ENCODE data around the gene KPNA6. TPM values are rescaled to one million over a fixed set of nuclear protein-coding genes. Genes with fewer than 3 reads are reported as not detected.

KPNA6 gene
- total RNA-seq, 1 experiment from 2014 or later, result 104 TPM

GRCh38 chr1:32179443-32180185, 71.8 kb downstream of the KPNA6 start, which contains the start of gene TXLNA (continued):
- TF ChIP-seq MAX (CRISPR knock-in tag; IDR thresholded peaks at IDR 0.05) (peak; percentile 96), SMAD3 (CRISPR knock-in tag; IDR thresholded peaks at IDR 0.05; ENCODE audit: borderline replicate concordance) (peak; percentile 64; the same call in 1 of the 2 replicates), NFYB (CRISPR knock-in tag; conservative IDR thresholded peaks at IDR 0.05; ENCODE audit: low read depth) (peak; percentile 81), MLX (CRISPR knock-in tag; IDR thresholded peaks at IDR 0.05) (peak; percentile 52; the same call in 1 of the 2 replicates), USF1 (CRISPR knock-in tag; IDR thresholded peaks at IDR 0.05) (peak; percentile 40; the same call in 1 of the 2 replicates), ZSCAN18 (CRISPR knock-in tag; IDR thresholded peaks at IDR 0.05) (no peak), JUN (CRISPR knock-in tag; IDR thresholded peaks at IDR 0.05) (peak; percentile 75; the same call in 1 of the 2 replicates), RELA (CRISPR knock-in tag; IDR thresholded peaks at IDR 0.05; ENCODE audit: borderline replicate concordance) (peak; percentile 64; the same call in 1 of the 2 replicates), E2F1 (CRISPR knock-in tag; IDR thresholded peaks at IDR 0.05) (no peak), ZNF532 (CRISPR knock-in tag; IDR thresholded peaks at IDR 0.05; ENCODE audit: borderline replicate concordance) (peak; percentile 89), ZNF232 (CRISPR knock-in tag; IDR thresholded peaks at IDR 0.05) (peak; percentile 94), ZNF121 (CRISPR knock-in tag; IDR thresholded peaks at IDR 0.05) (0 out of 2 replicates have a peak, but pooled peaks have one; percentile 3), ZNF263 (CRISPR knock-in tag; IDR thresholded peaks at IDR 0.05; ENCODE audit: low read depth) (peak; percentile 55; the same call in 1 of the 2 replicates), ZBTB43 (CRISPR knock-in tag; IDR thresholded peaks at IDR 0.05) (peak; percentile 61; the same call in 1 of the 2 replicates), CREB1 (CRISPR knock-in tag; IDR thresholded peaks at IDR 0.05) (peak; percentile 44; the same call in 1 of the 2 replicates), TP53 (CRISPR knock-in tag; IDR thresholded peaks at IDR 0.05) (no peak), ZNF219 (CRISPR knock-in tag; IDR thresholded peaks at IDR 0.05; ENCODE audit: borderline replicate concordance) (peak; percentile 49; the same call in 1 of the 2 replicates), FOXK1 (CRISPR knock-in tag; IDR thresholded peaks at IDR 0.05) (peak; percentile 79), E2F5 (CRISPR knock-in tag; IDR thresholded peaks at IDR 0.05) (peak; percentile 92), PREB (CRISPR knock-in tag; IDR thresholded peaks at IDR 0.05; ENCODE audit: borderline replicate concordance) (no peak), ESRRA (CRISPR knock-in tag; IDR thresholded peaks at IDR 0.05; ENCODE audit: borderline replicate concordance) (peak; percentile 63; the same call in 1 of the 2 replicates), TEAD1 (CRISPR knock-in tag; IDR thresholded peaks at IDR 0.05) (peak; percentile 86), ETV6 (CRISPR knock-in tag; IDR thresholded peaks at IDR 0.05) (peak; percentile 96; the same call in 1 of the 2 replicates), ELF4 (CRISPR knock-in tag; IDR thresholded peaks at IDR 0.05; ENCODE audit: low read depth) (peak; percentile 74; the same call in 1 of the 2 replicates), GABPB1 (CRISPR knock-in tag; IDR thresholded peaks at IDR 0.05) (peak; percentile 81), ZNF671 (CRISPR knock-in tag; IDR thresholded peaks at IDR 0.05) (0 out of 2 replicates have a peak, but pooled peaks have one; percentile 56)

Measured in WTC11 (cell line).